Stomach (tissue), 9 donors: ENCODE data around the gene ACYP2. TPM values are rescaled to one million over a fixed set of nuclear protein-coding genes. Genes with fewer than 3 reads are reported as not detected.

Experiments used
- DNase-seq, 2 donors: peaks; one replicate each; pipeline versions ENCODE4 v3.0.0 to v3.0.0-alpha.2; 2013 to 2019
- H3K27ac ChIP-seq, 5 donors: fragments of 200-600 bp in 4 of 5; sonication (generic) in 4 of 5; one replicate each; pipeline ENCODE4 v1.5.1; 2013 to 2019; ENCODE audit warnings: mild to moderate bottlenecking in 1 of 5, moderate library complexity in 1 of 5
- H3K27me3 ChIP-seq, 3 donors: fragments of 200-600 bp; sonication (generic); one replicate each; pipeline ENCODE4 v1.5.1; 2017 to 2019; ENCODE audit warnings: mixed run types in 1 of 3
- H3K36me3 ChIP-seq, 4 donors: fragments of 200-600 bp; sonication (generic); 1 replicate in 3 of 4; 2 replicates in 1 of 4; pipeline ENCODE4 v1.5.1; 2016 to 2019
- H3K4me1 ChIP-seq, 4 donors: fragments of 200-600 bp; sonication (generic); one replicate each; pipeline ENCODE4 v1.5.1; 2016 to 2019
- H3K4me3 ChIP-seq, 4 donors: fragments of 200-600 bp; sonication (generic) in 3 of 4; one replicate each; pipeline ENCODE4 v1.5.1; 2016 to 2019; ENCODE audit warnings: mild to moderate bottlenecking in 1 of 4
- H3K9me3 ChIP-seq, 4 donors: fragments of 200-600 bp; sonication (generic); one replicate each; pipeline ENCODE4 v1.5.1; 2016 to 2019
- EP300 ChIP-seq: sonication (generic); formaldehyde crosslinking; IDR thresholded peaks from one replicate; pipeline ENCODE4 v1.6.1; 2017; ENCODE audit warnings: antibody characterized with exemption
- POLR2A ChIP-seq, 4 donors: fragments of 450-650 bp; IDR thresholded peaks; one replicate each; pipeline ENCODE4 v1.6.1; 2016; ENCODE audit warnings: antibody characterized with exemption in 4 of 4, control low read depth in 2 of 4, mild to moderate bottlenecking in 1 of 4, moderate library complexity in 1 of 4
- POLR2AphosphoS5 ChIP-seq, 3 donors: sonication (generic); formaldehyde crosslinking; IDR thresholded peaks; one replicate each; pipeline ENCODE4 v1.6.1; 2016; ENCODE audit warnings: antibody characterized with exemption in 3 of 3
- WGBS, 5 donors: extraction: QIAGEN DNeasy Blood & Tissue Kit in 3 of 5; methylation state at CpG; one replicate each; pipeline versions ENCODE4 v1.1.5 to v1.1.7; 2013 to 2018; 5-methylcytosine and 5-hydroxymethylcytosine counted together
- intact Hi-C: fragments of 100-400 bp; cut with DNase I; formaldehyde crosslinking; loops from one replicate; pipeline ENCODE4 v1.15.1; 2023; ENCODE audit warnings: low total_unique reads
- polyA plus RNA-seq, 3 donors: library from polyadenylated mRNA; stranded (reverse); fragments of 200-250 nt; gene quantifications; one replicate each; pipeline ENCODE4 v1.2.3, GENCODE V29; 2013
- total RNA-seq, 5 donors: library from RNA; depleted of rRNA; stranded (reverse); fragments of >200 nt; gene quantifications; one replicate each; pipeline versions ENCODE4 v1.1.0 to v1.2.3, GENCODE V29; 2014 to 2016
- TF ChIP-seq, protein P1 (sequence below), 7 experiments: fragments of 450-650 bp in 4 of 7; fragments of 200-600 bp in 3 of 7; sonication (generic) in 3 of 7; IDR thresholded peaks; one replicate each; pipeline ENCODE4 v1.5.1; 2016 to 2019; ENCODE audit warnings: antibody characterized with exemption in 7 of 7, control low read depth in 2 of 7, mild to moderate bottlenecking in 1 of 7
- donor health status: healthy with polysubstance abuse.
- donor health status: Bipolar disorder and iron deficiency.
- donor health status: healthy.

ACYP2 gene
- total and polyA plus RNA-seq, 8 donors, result 4.3 to 42.0 (median 21.7) TPM

DNA sequence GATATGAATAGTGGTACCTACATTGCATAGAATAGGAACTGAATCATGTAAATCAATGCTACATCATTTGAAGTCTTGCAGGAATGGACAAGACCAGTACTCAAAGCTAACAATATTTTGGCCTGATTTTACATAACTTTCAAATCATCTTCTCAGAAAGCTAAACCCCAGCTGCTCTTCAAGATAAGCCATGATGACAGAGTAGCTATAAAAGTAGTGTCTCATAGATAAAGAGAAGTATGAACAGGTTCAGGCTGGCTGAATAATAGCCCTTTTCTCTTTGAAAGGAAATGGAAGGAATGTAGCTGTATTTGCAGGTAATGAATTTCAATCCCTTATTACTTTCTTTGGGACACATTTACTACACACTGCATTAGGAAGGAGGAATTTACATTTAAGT lies 112.4 kb downstream of the ACYP2 start:
- Histone ChIP-seq H3K36me3 (no peaks in the 10 kb centered on the region), H3K4me1 (peaks cover 0 to 24% (median 11%) of the 10 kb centered on the region in 4 donors), H3K9me3 (peaks cover 0 to 4% (median 0%) of the 10 kb centered on the region in 4 donors), H3K27me3 (no peaks in the 10 kb centered on the region), H3K27ac (no peak overlapping the region), H3K4me3 (no peak overlapping the region)
- intact Hi-C loops, result no loop called here
- no peak for DNase-seq
- TF ChIP-seq POLR2A (IDR thresholded peaks at IDR 0.05), result no peak
- TF ChIP-seq, protein P1, sequence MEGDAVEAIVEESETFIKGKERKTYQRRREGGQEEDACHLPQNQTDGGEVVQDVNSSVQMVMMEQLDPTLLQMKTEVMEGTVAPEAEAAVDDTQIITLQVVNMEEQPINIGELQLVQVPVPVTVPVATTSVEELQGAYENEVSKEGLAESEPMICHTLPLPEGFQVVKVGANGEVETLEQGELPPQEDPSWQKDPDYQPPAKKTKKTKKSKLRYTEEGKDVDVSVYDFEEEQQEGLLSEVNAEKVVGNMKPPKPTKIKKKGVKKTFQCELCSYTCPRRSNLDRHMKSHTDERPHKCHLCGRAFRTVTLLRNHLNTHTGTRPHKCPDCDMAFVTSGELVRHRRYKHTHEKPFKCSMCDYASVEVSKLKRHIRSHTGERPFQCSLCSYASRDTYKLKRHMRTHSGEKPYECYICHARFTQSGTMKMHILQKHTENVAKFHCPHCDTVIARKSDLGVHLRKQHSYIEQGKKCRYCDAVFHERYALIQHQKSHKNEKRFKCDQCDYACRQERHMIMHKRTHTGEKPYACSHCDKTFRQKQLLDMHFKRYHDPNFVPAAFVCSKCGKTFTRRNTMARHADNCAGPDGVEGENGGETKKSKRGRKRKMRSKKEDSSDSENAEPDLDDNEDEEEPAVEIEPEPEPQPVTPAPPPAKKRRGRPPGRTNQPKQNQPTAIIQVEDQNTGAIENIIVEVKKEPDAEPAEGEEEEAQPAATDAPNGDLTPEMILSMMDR (IDR thresholded peaks at IDR 0.05), result no peak
- no peak for TF ChIP-seq POLR2AphosphoS5 (IDR thresholded peaks at IDR 0.05)
- TF ChIP-seq EP300, result no peak

DNA sequence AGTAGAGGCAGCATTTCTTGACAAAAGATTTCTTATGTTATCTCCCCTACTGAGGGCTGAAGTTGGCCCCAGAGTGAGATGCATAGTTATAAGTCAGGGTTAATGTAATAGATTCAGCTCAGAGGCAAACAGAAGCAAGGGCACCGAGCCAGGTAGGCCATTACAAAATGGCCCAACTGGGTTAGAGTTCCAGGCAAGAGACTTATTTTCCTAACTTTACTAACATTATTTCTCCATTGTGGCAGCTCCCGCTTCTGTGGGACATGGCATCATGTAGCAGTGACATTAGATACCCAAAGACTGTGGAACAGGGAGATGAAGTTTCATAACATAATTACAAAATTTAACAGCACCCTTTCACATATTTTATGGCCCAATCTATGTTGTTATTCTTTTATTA lies 113.5 kb downstream of the ACYP2 start:
- 29 to 54% (median 41%) methylated on average over 2 of the region's 2 CpGs for WGBS, 5 donors
- TF ChIP-seq POLR2A (IDR thresholded peaks at IDR 0.05) (no peak), POLR2AphosphoS5 (IDR thresholded peaks at IDR 0.05) (no peak), EP300 (no peak)
- TF ChIP-seq, protein P1 (IDR thresholded peaks at IDR 0.05), result no peak
- Histone ChIP-seq H3K4me1 (peaks cover 0 to 24% (median 11%) of the 10 kb centered on the region in 4 donors), H3K9me3 (peaks cover 0 to 4% (median 0%) of the 10 kb centered on the region in 4 donors), H3K27ac (peak overlapping the region in 1 of 5 donors; percentile 37), H3K27me3 (no peaks in the 10 kb centered on the region), H3K36me3 (no peaks in the 10 kb centered on the region), H3K4me3 (no peak overlapping the region)
- intact Hi-C loops, result no loop called here
- DNase-seq, result peak; percentile 50 to 79

DNA sequence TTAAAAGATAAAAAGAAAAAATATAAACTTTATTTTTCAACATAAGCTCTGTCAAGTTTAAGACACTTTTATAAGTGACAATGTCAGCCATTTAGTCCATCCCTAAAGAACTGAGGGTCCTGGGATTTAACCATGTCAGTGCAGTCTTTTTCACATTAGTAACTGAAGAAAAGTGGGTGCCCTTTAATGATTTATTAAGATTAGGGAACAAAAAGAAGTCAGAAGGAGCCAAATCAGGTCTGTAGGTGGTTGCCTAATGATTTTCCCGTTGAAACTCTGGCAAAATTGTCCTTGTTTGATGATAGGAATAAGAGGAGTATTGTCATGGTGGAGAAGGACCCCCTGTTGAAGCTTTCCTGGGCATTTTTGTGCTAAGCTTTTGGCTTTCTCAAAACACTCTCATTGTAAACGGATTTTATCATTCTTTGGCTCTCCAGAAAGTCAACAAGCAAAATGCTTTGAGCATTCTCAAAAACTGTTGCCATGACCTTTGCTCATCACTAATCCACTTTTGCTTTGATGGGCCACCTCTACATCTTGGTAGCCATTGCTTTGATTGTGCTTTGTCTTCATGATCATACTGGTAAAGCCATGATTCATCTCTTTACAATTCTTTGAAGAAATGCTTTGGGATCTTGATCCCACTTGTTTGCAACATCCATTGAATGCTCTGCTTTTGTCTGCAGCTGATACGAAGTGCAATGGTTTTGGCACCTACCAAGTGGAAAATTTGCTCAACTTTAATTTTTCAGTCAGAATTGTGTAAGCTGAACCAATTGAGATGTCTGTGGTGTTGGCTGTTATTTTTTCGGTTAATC lies 118.6 kb downstream of the ACYP2 start:
- Histone ChIP-seq H3K4me1 (peaks cover 0 to 7% (median 3%) of the 10 kb centered on the region in 4 donors), H3K4me3 (no peak overlapping the region), H3K9me3 (peaks cover 0 to 4% (median 0%) of the 10 kb centered on the region in 4 donors), H3K27ac (no peak overlapping the region), H3K36me3 (no peaks in the 10 kb centered on the region), H3K27me3 (no peaks in the 10 kb centered on the region)
- intact Hi-C loops, result no loop called here
- TF ChIP-seq EP300 (no peak), POLR2A (IDR thresholded peaks at IDR 0.05) (no peak), POLR2AphosphoS5 (IDR thresholded peaks at IDR 0.05) (no peak)
- TF ChIP-seq, protein P1 (IDR thresholded peaks at IDR 0.05), result no peak
- DNase-seq, result no peak
- 52 to 67% (median 66%) methylated on average over 4 of the region's 4 CpGs for WGBS, 5 donors

DNA sequence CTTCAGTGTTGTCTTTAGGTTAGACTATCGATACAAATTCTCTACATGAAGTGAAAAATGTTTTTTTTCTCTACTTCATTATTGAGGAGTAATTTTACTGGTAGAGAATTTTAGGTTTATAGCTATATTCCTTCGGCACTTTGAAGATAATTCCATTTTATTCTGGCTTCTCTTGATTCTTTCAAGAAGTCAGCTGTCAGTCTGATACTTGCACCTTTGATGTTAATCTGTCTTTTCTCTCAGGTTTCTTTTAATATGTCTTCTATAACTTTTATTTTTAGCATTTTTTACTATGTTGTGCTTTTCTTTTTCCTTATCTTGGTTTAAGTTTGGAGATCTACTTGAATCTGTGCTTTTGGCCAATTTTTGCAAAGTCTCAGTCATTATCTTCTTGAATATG lies 122.0 kb downstream of the ACYP2 start:
- Histone ChIP-seq H3K4me3 (no peak overlapping the region), H3K36me3 (no peaks in the 10 kb centered on the region), H3K27me3 (no peaks in the 10 kb centered on the region), H3K4me1 (peaks cover 0 to 6% (median 0%) of the 10 kb centered on the region in 4 donors), H3K9me3 (peaks cover 0 to 2% (median 0%) of the 10 kb centered on the region in 4 donors), H3K27ac (no peak overlapping the region)
- intact Hi-C loops, result no loop called here
- TF ChIP-seq POLR2A (IDR thresholded peaks at IDR 0.05) (no peak), POLR2AphosphoS5 (IDR thresholded peaks at IDR 0.05) (no peak), EP300 (no peak)
- no peak for DNase-seq
- 91 to 96% (median 95%) methylated on average over 2 of the region's 2 CpGs for WGBS, 5 donors

DNA sequence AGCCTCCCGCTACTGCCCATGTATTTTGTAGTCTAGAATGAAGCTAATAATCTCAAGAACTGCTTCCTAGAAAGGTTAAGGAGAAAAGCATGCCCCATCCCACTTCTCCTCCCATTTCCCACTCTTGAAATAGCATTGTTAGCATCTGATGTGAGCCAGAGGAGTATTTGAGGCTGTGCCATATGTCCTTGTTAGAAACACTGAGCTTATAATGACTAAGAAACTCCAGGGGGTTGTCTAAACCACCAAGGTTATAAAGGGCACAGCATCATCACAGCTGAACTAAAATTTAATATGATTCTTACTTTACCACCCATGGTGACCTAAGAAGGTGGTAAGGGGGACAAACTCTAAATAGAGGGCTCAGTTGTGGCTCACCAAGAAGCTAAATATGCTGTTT lies 124.0 kb downstream of the ACYP2 start:
- Histone ChIP-seq H3K27me3 (no peaks in the 10 kb centered on the region), H3K4me3 (no peak overlapping the region), H3K27ac (no peak overlapping the region), H3K4me1 (peaks cover 0 to 6% (median 0%) of the 10 kb centered on the region in 4 donors), H3K36me3 (no peaks in the 10 kb centered on the region), H3K9me3 (no peaks in the 10 kb centered on the region)
- WGBS, 5 donors, result 81 to 100% (median 93%) methylated on average over 1 of the region's 1 CpG
- intact Hi-C loops, result no loop called here
- TF ChIP-seq EP300, result no peak
- TF ChIP-seq POLR2A (IDR thresholded peaks at IDR 0.05), result no peak
- TF ChIP-seq, protein P1 (IDR thresholded peaks at IDR 0.05), result no peak
- no peak for TF ChIP-seq POLR2AphosphoS5 (IDR thresholded peaks at IDR 0.05)
- no peak for DNase-seq
